ENCODE measurements around the gene SGK1. TPM values are rescaled to one million over a fixed set of nuclear protein-coding genes. Genes with fewer than 3 reads are reported as not detected.

Gene SGK1
- polyA plus RNA-seq (2012; rRNA removed) = 440 and 472 TPM in 2 replicates
- 206 and 222 TPM in 2 replicates for polyA plus RNA-seq (2012; cell fraction: cytosol; rRNA removed)
- 1,254 and 1,455 TPM in 2 replicates for polyA plus RNA-seq (2012; cell fraction: nucleus; rRNA removed)

DNA sequence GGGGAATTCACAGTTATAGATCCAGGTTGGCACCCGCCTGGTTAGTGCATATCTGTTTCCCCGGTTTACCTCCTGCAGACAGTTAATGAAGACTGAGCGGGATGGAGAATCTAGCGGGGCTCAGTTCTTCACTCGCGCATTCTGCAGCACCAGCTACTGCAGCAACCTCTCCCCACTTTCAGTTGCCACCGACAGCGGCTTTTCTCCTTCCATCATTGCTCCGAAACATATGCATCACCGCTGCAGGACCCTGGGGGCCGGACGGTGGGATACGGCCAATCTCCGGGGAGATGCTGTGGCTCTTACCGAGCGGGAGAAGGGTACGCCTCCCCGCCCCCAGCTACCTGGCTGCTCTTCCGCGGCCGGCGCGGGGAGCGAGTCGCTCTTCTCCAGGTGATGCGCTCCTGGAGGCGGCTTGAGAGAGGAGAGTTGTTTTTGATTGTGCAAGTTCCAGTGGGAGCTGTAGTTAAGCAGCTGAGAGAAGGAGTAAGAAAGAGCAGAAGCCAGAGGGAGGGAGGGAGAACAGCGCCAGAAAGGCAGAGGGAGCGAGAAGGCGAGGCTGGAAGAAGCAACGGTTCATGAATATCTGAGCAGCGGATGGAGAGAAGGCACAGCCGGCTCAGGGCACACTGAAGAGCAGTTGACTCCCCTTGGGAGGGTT lies at the start of gene SGK1:
TSS of gene SGK1 (minus strand) at position 642 of the 661 bp plus-strand sequence. CDS start 652 bp downstream, outside the sequence.
- DNase-seq = peak; percentile 59
- WGBS (ENCODE audit: low lambda C conversion rate) = 3% methylated on average over 28 of the region's 33 CpGs
- Histone ChIP-seq H3K27me3 (ENCODE audit: insufficient read depth) (no peaks in the 10 kb centered on the region), H3K4me1 (ENCODE audit: control insufficient read depth in 1 of 2, insufficient read depth in 2 of 2, low read depth in 1 of 2, low read length in 1 of 2) (peaks cover 4% of the 10 kb centered on the region in 2 experiments; a peak in 2 of 4 replicates), H3K4me3 (ENCODE audit: low read depth in 2 of 2, low read length in 1 of 2) (peak within 1 kb of the TSS; percentile 74 to 81), H3K79me2 (ENCODE audit: insufficient read depth) (no peaks in the 10 kb centered on the region), H3K9me2 (no peaks in the 10 kb centered on the region), H3K27ac (ENCODE audit: low read depth in 2 of 2, low read length in 1 of 2) (peak within 1 kb of the TSS in 1 of 2 experiments; percentile 28; a peak in 2 of 4 replicates), H3K9ac (peak within 1 kb of the TSS; percentile 67), H4K20me1 (ENCODE audit: insufficient read depth) (no peaks in the 10 kb centered on the region), H3K36me3 (replicated peaks in 1 of 2; ENCODE audit: control insufficient read depth in 1 of 2, insufficient read depth in 2 of 2, low read length in 1 of 2) (no peaks in the 10 kb centered on the region), H3K4me2 (peak within 1 kb of the TSS; percentile 90), H3K9me3 (no peaks in the 10 kb centered on the region), H2AFZ (ENCODE audit: low read depth) (peak within 1 kb of the TSS; percentile 88), H3F3A (replicated peaks; ENCODE audit: insufficient read depth) (peaks cover 5% of the 10 kb centered on the region)
- CTCF ChIA-PET = interaction anchor here (0.6 to 1.5 kb wide), 8 partner anchors 9 to 506 kb away, joined by 3 to 5 read pairs (median 3); no protein-coding TSS in a partner anchor
- POLR2A ChIA-PET = no interaction called here
- TF ChIP-seq MXI1 (IDR thresholded peaks at IDR 0.05; ENCODE audit: low read depth, low read length) = peak; percentile 50; the same call in 1 of the 2 replicates
- no peak for TF ChIP-seq YY1 (IDR thresholded peaks at IDR 0.05; ENCODE audit: low read depth)
- TF ChIP-seq RCOR1 (IDR thresholded peaks at IDR 0.05; ENCODE audit: low read length) = 0 out of 2 replicates have a peak, but pooled peaks have one; percentile 16

DNA sequence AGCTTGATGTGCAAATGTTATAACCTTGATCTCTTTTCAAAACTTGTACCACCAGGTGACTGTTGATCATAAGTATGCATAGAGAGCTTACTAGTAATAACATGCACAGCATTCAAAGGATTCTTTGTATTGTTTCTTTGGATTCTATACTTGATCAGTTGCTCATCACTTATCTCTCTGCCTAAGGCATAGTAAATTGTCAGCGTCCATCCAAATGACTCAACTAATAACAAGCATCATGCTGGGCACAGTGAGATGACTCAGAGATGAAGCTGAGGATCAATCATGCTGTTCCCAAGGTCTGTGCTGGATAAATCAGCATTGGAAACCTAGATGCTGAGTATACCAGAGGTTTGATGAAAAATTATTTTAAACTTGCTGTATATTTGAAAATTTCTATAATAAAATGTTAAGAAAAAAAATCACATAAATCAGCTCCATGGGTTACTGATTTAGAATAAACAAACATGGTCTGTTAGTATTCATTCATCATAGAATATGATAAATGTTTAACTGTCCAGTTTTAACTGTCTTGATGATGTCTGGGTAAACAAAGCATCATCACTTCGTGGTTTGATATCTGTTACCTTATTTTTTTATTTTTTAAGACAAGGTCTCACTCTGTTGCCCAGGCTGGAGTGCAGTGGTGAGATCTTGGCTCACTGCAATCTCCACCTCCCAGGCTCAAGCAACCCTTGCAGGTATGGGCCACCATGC lies 45.6 kb upstream of the SGK1 start:
- H3K9me3 ChIP-seq = no peaks in the 10 kb centered on the region
- DNase-seq = no peak
- no peaks in the 10 kb centered on the region for H3K79me2 ChIP-seq (ENCODE audit: insufficient read depth)
- H3K9ac ChIP-seq = peak overlapping the region; percentile 42; the same call in 1 of the 2 replicates
- H3K4me2 ChIP-seq = no peak overlapping the region
- no peaks in the 10 kb centered on the region; a peak in 1 of 4 replicates for H3K4me1 ChIP-seq (ENCODE audit: control insufficient read depth in 1 of 2, insufficient read depth in 2 of 2, low read depth in 1 of 2, low read length in 1 of 2)
- TF ChIP-seq, protein P1, sequence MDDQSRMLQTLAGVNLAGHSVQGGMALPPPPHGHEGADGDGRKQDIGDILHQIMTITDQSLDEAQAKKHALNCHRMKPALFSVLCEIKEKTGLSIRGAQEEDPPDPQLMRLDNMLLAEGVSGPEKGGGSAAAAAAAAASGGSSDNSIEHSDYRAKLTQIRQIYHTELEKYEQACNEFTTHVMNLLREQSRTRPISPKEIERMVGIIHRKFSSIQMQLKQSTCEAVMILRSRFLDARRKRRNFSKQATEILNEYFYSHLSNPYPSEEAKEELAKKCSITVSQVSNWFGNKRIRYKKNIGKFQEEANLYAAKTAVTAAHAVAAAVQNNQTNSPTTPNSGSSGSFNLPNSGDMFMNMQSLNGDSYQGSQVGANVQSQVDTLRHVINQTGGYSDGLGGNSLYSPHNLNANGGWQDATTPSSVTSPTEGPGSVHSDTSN (IDR thresholded peaks at IDR 0.05) = peak; percentile 91
- TF ChIP-seq FOSL2 (IDR thresholded peaks at IDR 0.05; ENCODE audit: borderline replicate concordance, low read depth) (peak; percentile 91), JUND (IDR thresholded peaks at IDR 0.05) (peak; percentile 90), POLR2AphosphoS5 (IDR thresholded peaks at IDR 0.05; ENCODE audit: low read depth, low read length) (no peak), TCF12 (IDR thresholded peaks at IDR 0.05) (peak; percentile 67), SIN3A (IDR thresholded peaks at IDR 0.05; ENCODE audit: borderline replicate concordance, low read depth, low read length) (no peak), EP300 (IDR thresholded peaks at IDR 0.05; ENCODE audit: borderline replicate concordance in 1 of 2, low read depth in 1 of 2, low read length in 1 of 2) (peak in 1 of 2 experiments; percentile 58; a peak in 1 of 4 replicates)
- WGBS (ENCODE audit: low lambda C conversion rate) = 32% methylated on average over 2 of the region's 2 CpGs
- H3K36me3 ChIP-seq (replicated peaks in 1 of 2; ENCODE audit: control insufficient read depth in 1 of 2, insufficient read depth in 2 of 2, low read length in 1 of 2) = no peaks in the 10 kb centered on the region
- no peaks in the 10 kb centered on the region for H4K20me1 ChIP-seq (ENCODE audit: insufficient read depth)
- H3K27me3 ChIP-seq (ENCODE audit: insufficient read depth) = no peaks in the 10 kb centered on the region
- H3K9me2 ChIP-seq = no peaks in the 10 kb centered on the region
- no peak overlapping the region for H2AFZ ChIP-seq (ENCODE audit: low read depth)
- H3K27ac ChIP-seq (ENCODE audit: low read depth in 2 of 2, low read length in 1 of 2) = peak overlapping the region in 1 of 2 experiments; percentile 87; a peak in 2 of 4 replicates
- H3F3A ChIP-seq (replicated peaks; ENCODE audit: insufficient read depth) = peaks cover 23% of the 10 kb centered on the region
- POLR2A ChIA-PET = no interaction called here
- CTCF ChIA-PET = no interaction called here
- H3K4me3 ChIP-seq (ENCODE audit: low read depth in 2 of 2, low read length in 1 of 2) = no peak overlapping the region

All from SK-N-SH (cell line).